ENCODE measurements around the gene HELZ.
"Not testable (repeated sequence)": the region's sequence is repeated elsewhere in the genome, so short reads cannot be mapped to it uniquely, and the experiment has no call there.

Gene HELZ

DNA sequence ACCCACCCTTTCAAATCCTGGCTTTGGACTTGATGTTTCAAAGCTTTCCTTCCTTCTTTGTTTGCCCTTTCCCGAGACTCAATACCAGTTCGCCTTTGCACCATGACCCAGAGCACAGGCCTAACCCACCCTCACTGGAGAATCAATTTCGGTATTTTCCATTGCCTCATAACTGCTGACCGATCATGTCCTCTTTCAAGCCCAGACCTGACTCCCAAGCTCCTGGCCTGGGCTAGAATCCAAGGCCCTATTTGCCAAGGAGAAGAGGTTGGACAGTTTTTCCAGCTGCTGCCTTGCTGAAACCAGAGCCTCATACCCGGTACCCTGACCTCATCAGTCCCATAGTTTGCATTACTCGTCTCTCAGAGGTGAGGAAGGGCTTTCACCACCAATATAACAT lies 35.3 kb upstream of the HELZ start:
- H3K79me2 ChIP-seq (ENCODE audit: control insufficient read depth, insufficient read depth, low read length, unreplicated experiment): no peaks in the 10 kb centered on the region
- no peaks in the 10 kb centered on the region for H3K27me3 ChIP-seq (ENCODE audit: insufficient read depth, low read length)
- no peak overlapping the region for H2AFZ ChIP-seq (ENCODE audit: low read length, unreplicated experiment)
- no peaks in the 10 kb centered on the region for H3K36me3 ChIP-seq (ENCODE audit: insufficient read depth, low read length)
- H3K4me3 ChIP-seq (ENCODE audit: low read depth, low read length): no peak overlapping the region
- H3K27ac ChIP-seq (ENCODE audit: low read depth, low read length): no peak overlapping the region
- no peaks in the 10 kb centered on the region for H3K4me1 ChIP-seq (ENCODE audit: control insufficient read depth, insufficient read depth, low read length, unreplicated experiment)

DNA sequence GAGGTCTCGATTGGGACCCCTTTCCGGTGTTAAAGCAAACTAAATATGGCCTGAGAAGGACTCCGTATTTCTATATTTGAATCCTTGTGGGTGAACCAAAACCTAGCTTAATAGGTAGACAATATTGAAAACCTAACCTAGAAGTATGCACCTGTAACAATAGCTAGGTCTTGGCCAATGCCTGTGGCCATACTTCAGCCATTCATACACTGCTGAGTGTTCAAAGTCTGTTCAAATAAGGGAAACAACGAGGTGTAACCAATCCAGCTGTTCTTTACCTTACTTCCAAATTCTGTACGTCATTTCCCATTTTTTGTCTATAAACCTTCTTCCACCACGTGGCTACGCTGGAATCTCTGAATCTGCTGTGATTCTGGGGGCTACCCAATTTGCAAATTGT lies 34.1 kb upstream of the HELZ start:
- Histone ChIP-seq H3K4me3 (ENCODE audit: low read depth, low read length) (no peak overlapping the region), H3K27ac (ENCODE audit: low read depth, low read length) (no peak overlapping the region), H3K36me3 (ENCODE audit: insufficient read depth, low read length) (no peaks in the 10 kb centered on the region), H3K79me2 (ENCODE audit: control insufficient read depth, insufficient read depth, low read length, unreplicated experiment) (no peaks in the 10 kb centered on the region), H3K27me3 (ENCODE audit: insufficient read depth, low read length) (no peaks in the 10 kb centered on the region), H2AFZ (ENCODE audit: low read length, unreplicated experiment) (no peak overlapping the region), H3K4me1 (ENCODE audit: control insufficient read depth, insufficient read depth, low read length, unreplicated experiment) (no peaks in the 10 kb centered on the region)

DNA sequence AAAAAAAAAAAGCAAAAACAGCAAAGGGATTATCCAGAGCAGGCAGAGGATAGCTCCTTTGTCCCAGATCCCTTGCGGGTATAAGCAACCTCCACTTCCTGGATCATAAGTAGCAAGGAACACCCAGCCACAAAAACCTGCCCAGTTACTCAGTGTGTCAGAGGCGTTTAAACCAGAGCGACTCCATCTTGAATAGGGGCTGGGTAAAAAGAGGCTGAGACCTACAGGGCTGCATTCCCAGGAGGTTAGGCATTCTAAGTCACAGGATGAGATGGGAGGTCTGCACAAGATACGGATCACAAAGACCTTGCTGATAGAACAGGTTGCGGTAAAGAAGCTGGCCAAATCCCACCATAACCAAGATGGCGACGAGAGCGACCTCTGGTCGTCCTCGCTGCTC lies 33.4 kb upstream of the HELZ start:
- H2AFZ ChIP-seq (ENCODE audit: low read length, unreplicated experiment): no peak overlapping the region

DNA sequence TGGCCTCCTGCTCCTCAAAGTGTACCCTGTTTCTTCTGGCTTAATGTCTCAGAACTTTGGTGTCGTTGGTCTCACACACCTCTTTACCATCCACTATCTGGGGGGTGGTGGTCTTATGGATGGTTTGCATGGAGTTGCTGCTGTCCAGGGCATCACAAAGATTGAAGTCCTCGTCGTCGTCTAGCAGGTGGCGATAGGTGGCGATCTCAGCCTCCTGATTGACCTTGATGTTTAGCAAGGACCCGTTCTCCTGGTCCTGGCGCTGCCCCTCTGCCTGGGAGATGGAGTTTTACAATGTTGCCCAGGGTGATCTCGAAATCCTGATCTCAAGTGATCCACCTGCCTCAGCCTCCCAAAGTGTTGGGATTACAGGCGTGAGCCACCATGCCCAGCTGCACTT lies 31.1 kb upstream of the HELZ start:
- no peaks in the 10 kb centered on the region for H3K36me3 ChIP-seq (ENCODE audit: insufficient read depth, low read length)
- H3K4me1 ChIP-seq (ENCODE audit: control insufficient read depth, insufficient read depth, low read length, unreplicated experiment): no peaks in the 10 kb centered on the region
- H3K79me2 ChIP-seq (ENCODE audit: control insufficient read depth, insufficient read depth, low read length, unreplicated experiment): no peaks in the 10 kb centered on the region
- no peak overlapping the region for H2AFZ ChIP-seq (ENCODE audit: low read length, unreplicated experiment)
- no peak overlapping the region for H3K4me3 ChIP-seq (ENCODE audit: low read depth, low read length)
- no peaks in the 10 kb centered on the region for H3K27me3 ChIP-seq (ENCODE audit: insufficient read depth, low read length)
- no peak overlapping the region for H3K27ac ChIP-seq (ENCODE audit: low read depth, low read length)

More for the DNA sequence above, 33.4 kb upstream of the HELZ start:
- no peak overlapping the region for H3K4me3 ChIP-seq (ENCODE audit: low read depth, low read length)
- H3K36me3 ChIP-seq (ENCODE audit: insufficient read depth, low read length): no peaks in the 10 kb centered on the region
- no peaks in the 10 kb centered on the region for H3K4me1 ChIP-seq (ENCODE audit: control insufficient read depth, insufficient read depth, low read length, unreplicated experiment)
- no peaks in the 10 kb centered on the region for H3K27me3 ChIP-seq (ENCODE audit: insufficient read depth, low read length)
- no peak overlapping the region for H3K27ac ChIP-seq (ENCODE audit: low read depth, low read length)
- no peaks in the 10 kb centered on the region for H3K79me2 ChIP-seq (ENCODE audit: control insufficient read depth, insufficient read depth, low read length, unreplicated experiment)

DNA sequence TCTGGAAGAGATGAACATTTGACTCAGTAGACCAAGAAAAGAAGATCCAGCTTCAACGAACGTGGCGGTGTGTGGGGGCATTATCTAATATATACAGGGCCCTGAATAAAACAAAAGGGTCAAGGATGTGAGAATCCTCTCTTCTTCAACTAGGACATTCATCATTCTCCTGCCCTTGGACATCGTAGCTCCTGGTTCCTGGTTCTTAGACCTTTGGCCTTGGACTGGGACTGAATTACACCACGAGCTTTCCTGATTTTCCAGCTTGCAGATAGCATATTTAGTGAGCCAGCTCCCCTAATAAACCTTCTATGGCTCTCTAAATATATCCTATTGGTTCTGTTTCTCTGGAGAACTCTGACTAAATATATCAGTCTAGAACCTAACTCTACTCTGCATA lies 29.5 kb upstream of the HELZ start:
- Histone ChIP-seq H3K4me3 (ENCODE audit: low read depth, low read length) (no peak overlapping the region), H3K27me3 (ENCODE audit: insufficient read depth, low read length) (no peaks in the 10 kb centered on the region), H2AFZ (ENCODE audit: low read length, unreplicated experiment) (no peak overlapping the region)

DNA sequence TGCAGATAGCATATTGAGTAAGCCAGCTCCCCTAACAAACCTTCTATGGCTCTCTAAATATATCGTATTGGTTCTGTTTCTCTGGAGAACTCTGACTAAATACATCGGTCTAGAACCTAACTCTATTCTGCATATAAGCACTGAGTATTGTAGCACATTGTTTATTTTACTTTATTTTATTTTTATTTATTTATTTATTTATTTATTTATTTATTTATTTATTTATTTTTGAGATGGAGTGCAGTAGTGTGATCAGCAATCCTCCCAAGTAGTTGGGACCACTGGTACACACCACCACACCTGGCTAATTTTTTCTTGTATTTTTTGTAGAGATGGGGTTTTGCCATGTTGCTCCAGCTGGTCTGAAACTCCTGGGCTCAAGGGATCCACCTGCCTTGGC lies 28.9 kb upstream of the HELZ start:
- Histone ChIP-seq H2AFZ (ENCODE audit: low read length, unreplicated experiment) (no peak overlapping the region), H3K27me3 (ENCODE audit: insufficient read depth, low read length) (no peaks in the 10 kb centered on the region), H3K36me3 (ENCODE audit: insufficient read depth, low read length) (no peaks in the 10 kb centered on the region), H3K27ac (ENCODE audit: low read depth, low read length) (no peak overlapping the region), H3K79me2 (ENCODE audit: control insufficient read depth, insufficient read depth, low read length, unreplicated experiment) (no peaks in the 10 kb centered on the region), H3K4me1 (ENCODE audit: control insufficient read depth, insufficient read depth, low read length, unreplicated experiment) (no peaks in the 10 kb centered on the region), H3K4me3 (ENCODE audit: low read depth, low read length) (no peak overlapping the region)

More for the DNA sequence above, 29.5 kb upstream of the HELZ start:
- Histone ChIP-seq H3K4me1 (ENCODE audit: control insufficient read depth, insufficient read depth, low read length, unreplicated experiment) (no peaks in the 10 kb centered on the region), H3K27ac (ENCODE audit: low read depth, low read length) (no peak overlapping the region), H3K79me2 (ENCODE audit: control insufficient read depth, insufficient read depth, low read length, unreplicated experiment) (no peaks in the 10 kb centered on the region), H3K36me3 (ENCODE audit: insufficient read depth, low read length) (no peaks in the 10 kb centered on the region)

DNA sequence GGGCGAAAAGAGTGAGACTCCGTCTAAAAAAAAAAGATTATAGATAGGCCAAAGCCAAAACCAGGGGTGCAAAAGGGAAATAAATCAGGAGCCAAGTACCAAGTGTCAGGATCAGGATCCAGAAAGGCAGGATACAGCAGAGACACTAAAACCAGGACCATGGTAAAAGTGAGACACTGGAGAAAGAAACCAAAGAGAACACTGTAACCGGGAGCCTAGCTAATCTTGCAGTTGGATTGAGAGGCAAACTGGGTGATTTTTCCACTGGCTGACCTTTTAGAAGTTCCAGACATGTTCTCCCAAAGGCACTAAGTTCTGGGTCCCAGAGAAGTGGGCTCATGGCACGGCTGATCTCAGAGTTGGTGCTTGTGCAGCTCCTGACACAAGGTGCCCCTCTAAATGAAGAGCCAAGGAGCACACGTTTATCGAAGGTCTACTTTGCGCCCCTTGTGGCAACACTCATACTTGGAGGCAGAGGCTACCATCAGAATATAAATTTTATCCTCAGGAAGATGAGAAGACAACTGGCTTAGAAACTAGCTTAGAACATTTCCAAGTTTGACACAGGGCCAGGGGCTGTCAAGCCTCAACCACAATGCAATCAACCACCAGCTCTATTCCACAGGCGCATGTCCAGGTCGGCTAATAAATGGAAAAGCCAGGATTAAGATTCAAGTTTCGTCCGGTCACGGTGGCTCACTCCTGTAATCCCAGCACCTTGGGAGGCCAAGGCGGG lies 27.5 kb upstream of the HELZ start:
- no peaks in the 10 kb centered on the region for H3K4me1 ChIP-seq (ENCODE audit: control insufficient read depth, insufficient read depth, low read length, unreplicated experiment)
- no peaks in the 10 kb centered on the region for H3K27me3 ChIP-seq (ENCODE audit: insufficient read depth, low read length)
- H3K27ac ChIP-seq (ENCODE audit: low read depth, low read length): no peak overlapping the region
- no peaks in the 10 kb centered on the region for H3K36me3 ChIP-seq (ENCODE audit: insufficient read depth, low read length)
- H2AFZ ChIP-seq (ENCODE audit: low read length, unreplicated experiment): no peak overlapping the region
- H3K79me2 ChIP-seq (ENCODE audit: control insufficient read depth, insufficient read depth, low read length, unreplicated experiment): no peaks in the 10 kb centered on the region
- no peak overlapping the region for H3K4me3 ChIP-seq (ENCODE audit: low read depth, low read length)

DNA sequence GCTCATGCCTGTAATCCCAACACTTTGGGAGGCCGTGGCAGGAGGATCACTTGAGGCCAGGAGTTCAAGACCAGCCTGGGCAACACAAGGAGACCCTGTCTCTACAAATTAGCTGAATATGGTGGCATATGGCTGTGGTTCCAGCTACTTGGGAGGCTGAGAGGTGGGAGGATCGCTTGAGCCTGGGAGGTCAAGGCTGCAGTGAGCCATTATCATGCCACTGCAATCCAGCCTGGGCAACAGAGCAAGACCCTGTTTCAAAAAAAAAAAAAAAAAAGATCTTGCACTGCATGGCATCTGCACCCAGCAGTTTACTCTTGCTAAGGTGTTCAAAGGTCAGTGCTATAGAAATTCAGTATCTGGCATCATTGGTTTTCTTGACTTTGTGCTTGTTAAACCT lies 26.2 kb upstream of the HELZ start:
- H3K4me1 ChIP-seq (ENCODE audit: control insufficient read depth, insufficient read depth, low read length, unreplicated experiment); H2AFZ ChIP-seq (ENCODE audit: low read length, unreplicated experiment); H3K79me2 ChIP-seq (ENCODE audit: control insufficient read depth, insufficient read depth, low read length, unreplicated experiment); H3K4me3 ChIP-seq (ENCODE audit: low read depth, low read length); H3K36me3 ChIP-seq (ENCODE audit: insufficient read depth, low read length); H3K27me3 ChIP-seq (ENCODE audit: insufficient read depth, low read length); H3K27ac ChIP-seq (ENCODE audit: low read depth, low read length): not testable (repeated sequence)

DNA sequence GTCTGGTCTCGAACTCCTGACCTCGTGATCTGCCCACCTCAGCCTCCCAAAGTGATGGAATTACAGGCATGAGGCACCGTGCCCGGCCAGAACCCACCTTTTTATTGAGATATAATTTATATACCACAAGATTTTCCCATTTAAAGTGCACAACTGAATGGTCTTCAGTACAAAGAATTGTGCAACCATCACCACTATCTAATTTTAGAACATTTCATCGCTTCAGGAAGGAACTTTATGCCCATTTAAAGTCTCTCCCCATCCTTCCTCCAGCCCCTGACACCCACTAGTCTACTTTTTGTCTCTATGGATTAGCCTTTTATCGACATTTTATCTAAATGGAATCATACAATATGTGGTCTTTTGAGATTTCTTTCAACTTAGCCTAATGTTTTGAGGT lies 25.4 kb upstream of the HELZ start:
- no peaks in the 10 kb centered on the region for H3K36me3 ChIP-seq (ENCODE audit: insufficient read depth, low read length)
- no peak overlapping the region for H3K4me3 ChIP-seq (ENCODE audit: low read depth, low read length)
- no peak overlapping the region for H3K27ac ChIP-seq (ENCODE audit: low read depth, low read length)
- no peaks in the 10 kb centered on the region for H3K79me2 ChIP-seq (ENCODE audit: control insufficient read depth, insufficient read depth, low read length, unreplicated experiment)
- H3K4me1 ChIP-seq (ENCODE audit: control insufficient read depth, insufficient read depth, low read length, unreplicated experiment): no peaks in the 10 kb centered on the region
- H3K27me3 ChIP-seq (ENCODE audit: insufficient read depth, low read length): no peaks in the 10 kb centered on the region
- no peak overlapping the region for H2AFZ ChIP-seq (ENCODE audit: low read length, unreplicated experiment)

DNA sequence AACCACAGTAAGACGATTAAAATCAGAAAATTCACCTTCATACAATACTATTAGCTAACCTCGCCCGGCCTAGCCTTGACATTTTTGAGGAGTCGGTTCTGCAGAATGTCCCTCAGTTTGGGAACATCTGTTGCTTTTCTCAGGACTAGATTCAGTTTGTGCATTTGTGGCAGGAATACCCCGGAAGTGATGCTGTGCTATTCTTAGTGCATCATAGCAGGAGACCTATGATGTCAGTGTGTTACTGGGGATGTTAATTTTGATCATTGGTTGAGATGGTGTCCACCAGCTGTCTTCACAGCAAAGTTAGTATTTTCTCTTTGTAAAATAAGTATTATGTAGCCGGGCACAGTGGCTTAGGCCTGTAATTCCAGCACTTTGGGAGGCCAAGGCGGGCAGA lies 21.5 kb upstream of the HELZ start:
- no peak overlapping the region for H2AFZ ChIP-seq (ENCODE audit: low read length, unreplicated experiment)
- no peaks in the 10 kb centered on the region for H3K27me3 ChIP-seq (ENCODE audit: insufficient read depth, low read length)
- no peaks in the 10 kb centered on the region for H3K4me1 ChIP-seq (ENCODE audit: control insufficient read depth, insufficient read depth, low read length, unreplicated experiment)

DNA sequence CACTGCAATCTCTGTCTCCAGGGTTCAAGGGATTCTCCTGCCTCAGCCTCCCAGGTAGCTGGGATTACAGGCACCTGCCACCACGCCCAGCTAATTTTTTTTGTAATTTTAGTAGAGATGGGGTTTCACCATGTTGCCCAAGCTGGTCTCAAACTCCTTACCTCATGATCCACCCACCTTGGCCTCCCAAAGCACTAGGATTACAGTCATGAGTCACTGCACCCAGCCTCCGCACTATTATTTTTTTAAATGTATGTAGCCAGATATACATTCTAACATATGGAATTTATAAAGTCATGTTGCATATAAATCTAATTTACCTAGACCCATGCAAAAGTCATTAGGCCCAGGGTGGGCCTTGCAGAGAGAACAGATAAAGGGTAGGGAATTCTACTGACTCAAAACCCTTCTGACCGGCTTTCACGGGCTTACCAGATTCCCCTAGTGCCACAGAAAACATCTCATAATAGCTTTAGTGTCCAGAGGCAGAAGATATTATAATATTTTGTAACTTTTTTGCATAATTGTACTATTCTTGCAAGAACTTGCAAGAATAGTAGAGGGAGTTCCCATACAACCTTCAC lies 20.5 kb upstream of the HELZ start:
- Histone ChIP-seq H3K27me3 (ENCODE audit: insufficient read depth, low read length) (no peaks in the 10 kb centered on the region), H3K4me3 (ENCODE audit: low read depth, low read length) (no peak overlapping the region), H3K79me2 (ENCODE audit: control insufficient read depth, insufficient read depth, low read length, unreplicated experiment) (no peaks in the 10 kb centered on the region), H3K36me3 (ENCODE audit: insufficient read depth, low read length) (no peaks in the 10 kb centered on the region), H3K27ac (ENCODE audit: low read depth, low read length) (no peak overlapping the region), H3K4me1 (ENCODE audit: control insufficient read depth, insufficient read depth, low read length, unreplicated experiment) (peaks cover 4% of the 10 kb centered on the region), H2AFZ (ENCODE audit: low read length, unreplicated experiment) (no peak overlapping the region)

More for the DNA sequence above, 21.5 kb upstream of the HELZ start:
- Histone ChIP-seq H3K4me3 (ENCODE audit: low read depth, low read length) (no peak overlapping the region), H3K79me2 (ENCODE audit: control insufficient read depth, insufficient read depth, low read length, unreplicated experiment) (no peaks in the 10 kb centered on the region), H3K27ac (ENCODE audit: low read depth, low read length) (no peak overlapping the region), H3K36me3 (ENCODE audit: insufficient read depth, low read length) (no peaks in the 10 kb centered on the region)
